HG03064 (cell line): ENCODE data around the gene ENTPD7.

Source experiments
- ATAC-seq: cut with Tn5 transposase; IDR thresholded peaks from one replicate; pipeline ENCODE4 v1.9.1; 2021; ENCODE audit warnings: low read depth; ENCODE audit not compliant: unreplicated experiment

ENTPD7 gene

DNA sequence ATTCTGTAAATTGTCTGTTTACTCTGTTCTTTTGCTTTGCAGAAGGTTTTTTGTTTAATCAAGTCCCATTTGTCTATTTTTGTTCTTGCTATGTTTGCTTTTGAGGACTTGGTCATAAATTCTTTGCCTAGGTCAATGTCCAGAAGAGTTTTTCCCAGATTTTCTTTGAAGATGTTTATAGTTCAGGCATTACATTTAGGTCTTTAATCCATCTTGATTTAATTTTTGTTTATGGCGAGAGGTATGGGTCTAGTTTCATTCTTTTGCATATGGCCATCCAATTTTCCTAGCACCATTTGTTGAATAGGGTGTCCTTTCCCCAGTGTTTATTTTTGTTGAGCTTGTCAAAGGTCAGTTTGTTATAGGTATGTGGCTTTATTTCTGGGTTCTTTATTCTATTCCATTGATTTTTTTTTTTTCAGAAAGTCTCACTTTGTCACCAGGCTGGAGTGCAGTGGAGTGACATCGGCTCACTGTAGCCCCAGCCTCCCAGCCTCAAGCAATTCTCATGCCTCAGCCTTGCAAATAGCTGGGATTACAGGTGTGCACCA is 11.6 kb upstream of the ENTPD7 start:
- no peak for ATAC-seq

DNA sequence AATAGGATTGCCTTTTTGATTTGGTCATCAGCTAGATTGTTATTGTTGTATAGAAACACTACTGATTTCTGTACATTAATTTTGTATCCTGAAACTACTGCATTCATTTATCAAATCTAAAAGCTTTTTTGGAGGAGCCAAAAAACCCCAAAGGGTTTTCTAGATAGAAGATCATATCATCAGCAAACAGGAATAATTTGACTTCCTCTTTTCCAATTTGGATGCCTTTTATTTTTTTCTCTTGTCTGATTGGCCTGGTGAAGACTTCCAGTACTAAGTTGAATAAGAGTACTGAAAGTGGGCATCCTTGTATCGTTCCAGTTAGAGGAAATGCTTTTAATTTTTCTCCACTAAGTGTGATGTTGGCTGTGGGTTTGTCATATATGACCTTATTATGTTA is 10.6 kb upstream of the ENTPD7 start:
- no peak for ATAC-seq

DNA sequence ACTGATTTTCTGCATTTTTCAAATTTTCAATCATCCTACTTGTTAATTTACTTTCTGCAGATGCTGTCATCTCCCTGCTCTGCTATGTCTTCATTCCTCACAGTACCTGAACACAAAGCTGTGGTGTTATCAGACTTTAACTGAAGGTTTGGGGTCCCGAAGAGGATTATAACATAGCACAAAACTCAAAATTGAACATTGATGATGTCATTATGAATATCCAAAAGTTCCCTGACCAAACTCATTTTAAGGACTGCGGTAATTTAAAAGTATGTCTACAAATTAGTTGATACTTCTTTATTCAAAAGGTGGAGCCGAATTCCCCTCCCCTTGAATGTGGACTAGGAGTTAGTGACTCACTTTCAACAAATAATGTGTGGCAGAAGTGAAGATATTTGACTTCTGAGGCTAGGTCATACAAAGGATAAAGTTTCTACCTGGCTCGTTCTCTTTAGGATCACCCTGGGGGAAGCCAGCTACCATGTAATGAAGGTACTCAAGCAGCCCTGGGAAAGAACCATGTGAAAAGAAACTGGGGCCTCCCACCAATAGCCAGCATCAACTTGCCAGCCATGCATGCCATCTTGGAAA is 6.4 kb upstream of the ENTPD7 start:
- no peak for ATAC-seq

DNA sequence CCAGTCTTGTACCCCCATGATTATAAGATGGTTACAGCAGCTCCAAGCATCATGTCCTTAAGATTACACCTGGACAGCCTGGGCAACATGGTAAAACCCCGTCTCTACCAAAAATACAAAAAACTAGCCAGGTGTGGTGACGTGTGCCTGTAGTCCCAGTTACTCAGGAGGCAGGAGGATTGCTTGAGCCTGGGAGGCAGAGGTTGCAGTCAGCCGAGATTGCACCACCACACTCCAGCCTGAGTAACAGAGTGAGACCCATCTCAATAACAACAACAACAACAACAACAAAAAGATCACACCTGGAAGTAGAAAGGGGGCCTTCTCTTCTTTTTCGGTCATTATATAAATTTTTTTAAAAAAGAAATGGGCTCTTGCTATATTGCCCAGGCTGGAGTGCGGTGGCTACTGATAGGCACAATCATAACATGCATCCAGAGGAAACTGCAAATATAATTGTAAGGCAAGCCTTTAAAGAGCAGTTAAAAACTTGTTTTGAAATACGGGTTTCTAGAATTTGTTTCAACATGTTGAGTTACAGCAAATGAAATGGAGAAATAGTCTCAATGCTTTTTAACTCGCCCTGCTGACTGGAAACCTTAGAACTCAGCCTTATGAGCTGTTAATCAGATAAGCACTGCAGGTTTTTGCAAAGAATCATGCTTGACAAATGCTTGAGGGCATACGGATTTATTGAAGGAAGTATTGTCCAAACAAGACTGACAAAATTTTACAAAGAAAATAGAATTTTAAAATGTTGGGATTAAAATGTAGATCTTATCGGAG is 4.7 kb upstream of the ENTPD7 start:
- no peak for ATAC-seq

DNA sequence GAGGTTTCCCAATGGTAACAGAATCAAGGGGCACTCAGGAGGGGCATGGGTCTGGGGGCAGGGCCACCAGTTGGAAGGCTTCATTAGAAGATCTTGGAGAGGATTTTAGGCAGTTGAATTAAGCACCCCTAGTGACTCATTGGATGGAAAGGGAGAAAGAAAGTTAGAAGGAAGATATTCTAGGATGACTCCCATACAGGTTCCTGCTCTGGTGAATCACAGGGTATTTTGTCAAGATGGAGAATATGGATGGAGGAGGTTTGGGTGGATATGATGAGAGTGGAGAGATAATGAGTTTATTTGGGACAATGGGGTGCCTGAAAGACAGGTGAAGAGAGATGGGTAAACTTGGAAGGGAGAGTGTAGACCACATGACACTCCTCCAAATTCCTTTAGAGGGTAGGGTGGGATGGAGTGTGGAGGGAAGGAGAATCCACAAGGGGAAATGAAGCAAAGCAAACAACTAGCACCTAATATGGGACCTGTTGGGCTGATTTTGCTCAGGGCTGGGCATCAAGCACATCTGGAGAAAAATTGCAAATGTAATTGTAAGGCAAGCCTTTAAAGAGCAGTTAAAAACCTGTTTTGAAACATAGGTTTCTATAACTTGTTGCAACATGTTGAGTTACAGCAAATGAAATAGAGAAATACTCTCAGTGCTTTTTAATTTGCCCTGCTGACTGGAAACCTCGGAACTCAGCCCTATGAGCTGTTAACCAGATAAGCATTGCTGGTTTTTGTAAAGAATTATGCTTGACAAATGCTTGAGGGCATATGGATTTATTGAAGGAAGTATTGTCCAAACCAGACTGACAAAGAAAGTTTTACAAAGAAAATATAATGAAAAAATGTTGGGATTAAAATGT is 2.9 kb upstream of the ENTPD7 start:
- ATAC-seq = no peak

DNA sequence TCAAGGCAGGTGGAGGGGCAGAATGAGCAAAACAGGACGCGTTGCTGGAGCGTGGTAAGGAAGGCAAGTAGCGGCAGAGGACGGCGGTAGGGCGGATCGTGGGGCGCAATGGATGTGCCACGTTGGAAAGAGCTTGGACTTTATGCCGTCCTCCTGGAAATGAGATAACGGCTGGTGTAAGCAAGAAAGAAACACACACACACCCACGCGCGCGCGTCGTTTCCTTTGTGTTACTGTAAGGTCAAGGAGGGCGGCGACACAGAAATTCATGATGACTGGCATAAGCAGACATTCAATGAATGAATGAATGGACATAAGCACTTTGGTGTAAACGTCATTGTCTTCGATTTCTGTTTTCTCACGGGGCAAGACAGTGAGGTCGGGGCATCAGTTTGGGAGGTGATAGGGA is 683 bp upstream of the ENTPD7 start:
- ATAC-seq = no peak

DNA sequence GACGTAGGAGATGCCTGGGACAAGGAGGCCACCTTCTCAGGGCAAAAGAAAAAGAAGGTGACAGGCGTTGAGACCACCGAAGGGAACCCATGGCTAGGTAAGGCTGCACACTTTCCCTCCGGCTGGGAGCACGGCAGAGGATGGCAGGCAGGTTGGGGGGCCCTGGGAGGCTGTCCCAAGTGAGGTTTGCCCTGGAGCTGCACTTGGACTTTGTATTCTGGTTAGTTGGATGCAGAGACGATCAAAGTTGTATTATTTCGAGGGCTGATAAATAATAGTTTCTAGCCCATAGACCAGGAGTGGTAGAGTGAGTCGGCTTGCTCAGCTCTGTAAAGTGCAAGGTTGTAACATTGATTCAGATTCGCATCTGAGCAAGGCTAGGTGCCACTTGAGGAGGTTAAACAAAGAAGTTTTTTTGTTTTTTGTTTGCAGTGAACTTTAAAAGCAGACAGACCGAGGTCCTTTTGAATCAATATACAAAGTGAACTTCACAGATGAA is 608 bp downstream of the ENTPD7 start:
- no peak for ATAC-seq

DNA sequence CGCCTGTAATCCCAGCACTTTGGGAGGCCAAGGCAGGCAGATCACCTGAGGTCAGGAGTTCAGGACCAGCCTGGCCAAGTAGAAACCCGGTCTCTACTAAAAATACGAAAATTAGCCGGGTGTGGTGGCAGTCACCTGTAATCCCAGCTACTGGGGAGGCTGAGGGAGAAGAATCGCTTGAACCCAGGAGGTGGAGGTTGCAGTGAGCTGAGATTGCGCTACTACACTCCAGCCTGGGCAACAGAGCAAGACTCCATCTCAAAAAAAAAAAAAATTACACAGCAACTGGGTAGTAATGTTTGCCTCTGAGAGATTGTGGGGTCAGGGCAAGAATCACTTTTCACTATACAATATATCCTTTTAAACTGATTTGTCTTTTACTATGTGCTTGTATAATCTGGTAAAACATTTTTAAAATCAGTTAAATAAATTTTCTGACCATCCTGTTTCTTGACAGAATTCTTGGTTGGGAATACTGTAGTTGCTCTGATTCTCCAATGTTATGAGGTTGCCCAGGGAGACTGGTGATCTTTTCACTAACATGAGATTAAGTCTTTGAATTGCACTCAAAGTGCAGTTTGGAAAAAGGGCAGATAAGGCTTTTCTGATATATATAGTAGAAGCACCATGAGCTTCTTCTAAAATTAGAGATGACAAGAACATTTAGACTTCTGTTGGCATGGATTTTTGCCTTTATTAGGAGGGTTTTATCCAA is 1.5 kb downstream of the ENTPD7 start:
- no peak for ATAC-seq

DNA sequence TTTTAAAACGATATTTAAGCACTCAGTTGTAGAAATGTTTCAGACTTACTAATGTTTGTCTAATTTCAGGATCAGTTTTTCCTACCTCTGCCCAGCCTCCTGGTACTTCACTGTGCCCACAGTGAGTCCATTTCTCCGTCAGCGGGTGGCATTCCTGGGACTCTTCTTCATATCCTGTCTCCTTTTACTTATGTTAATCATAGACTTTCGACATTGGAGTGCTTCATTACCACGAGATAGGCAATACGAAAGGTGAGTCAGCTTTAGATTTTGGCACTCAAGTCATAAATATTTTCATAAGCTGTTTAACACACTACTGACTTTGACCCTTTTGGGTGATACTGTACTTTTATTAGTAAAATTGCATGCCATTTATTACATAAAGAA is 2.1 kb downstream of the ENTPD7 start:
- no peak for ATAC-seq

DNA sequence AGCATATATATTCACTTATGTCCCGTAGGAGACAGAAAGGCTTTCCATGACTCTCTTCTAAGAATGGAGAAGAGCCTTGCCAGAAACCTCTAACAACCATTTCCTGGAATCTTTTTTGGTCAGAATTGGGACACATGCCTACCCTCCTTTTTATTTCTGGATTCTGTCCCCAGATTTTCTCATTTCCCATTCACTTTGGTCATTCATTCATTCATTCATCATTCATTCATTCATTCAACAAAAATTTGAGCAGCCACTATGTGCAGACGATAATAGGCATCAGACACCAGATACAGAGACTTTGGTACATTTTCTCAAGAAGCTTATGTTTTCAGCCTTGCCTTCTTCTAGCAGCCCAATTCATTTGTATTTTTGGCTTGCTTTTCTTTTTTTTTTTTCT is 6.0 kb downstream of the ENTPD7 start:
- no peak for ATAC-seq

DNA sequence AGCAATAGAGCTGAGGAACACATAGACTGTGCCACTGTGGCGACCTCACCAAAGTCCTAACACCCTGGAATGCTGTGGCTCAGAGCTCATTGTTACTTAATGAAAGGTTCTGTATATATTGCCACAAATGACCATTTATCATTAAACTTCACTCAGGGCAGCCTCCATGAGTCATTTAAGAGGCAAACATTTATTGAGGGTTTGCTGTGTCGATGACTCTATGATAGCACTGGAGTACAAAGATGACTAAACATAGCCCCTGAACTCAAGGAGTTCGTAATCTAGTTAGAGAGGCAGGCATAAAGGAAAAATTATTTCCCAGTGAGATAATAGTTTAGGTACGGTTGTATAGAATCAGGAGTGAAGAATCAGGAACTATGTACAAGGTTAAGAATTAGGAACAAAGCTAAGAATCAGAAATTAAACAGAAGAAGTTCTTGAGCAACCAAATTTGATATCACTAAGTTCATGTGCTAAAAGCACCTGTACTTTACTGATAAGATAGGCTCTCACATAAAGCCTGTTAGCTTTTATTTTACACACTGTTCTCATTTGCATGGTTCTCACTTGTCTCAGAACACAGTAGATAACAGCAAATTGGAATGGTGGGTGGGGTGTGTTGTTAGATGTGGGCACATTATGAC is 7.9 kb downstream of the ENTPD7 start:
- ATAC-seq = no peak

DNA sequence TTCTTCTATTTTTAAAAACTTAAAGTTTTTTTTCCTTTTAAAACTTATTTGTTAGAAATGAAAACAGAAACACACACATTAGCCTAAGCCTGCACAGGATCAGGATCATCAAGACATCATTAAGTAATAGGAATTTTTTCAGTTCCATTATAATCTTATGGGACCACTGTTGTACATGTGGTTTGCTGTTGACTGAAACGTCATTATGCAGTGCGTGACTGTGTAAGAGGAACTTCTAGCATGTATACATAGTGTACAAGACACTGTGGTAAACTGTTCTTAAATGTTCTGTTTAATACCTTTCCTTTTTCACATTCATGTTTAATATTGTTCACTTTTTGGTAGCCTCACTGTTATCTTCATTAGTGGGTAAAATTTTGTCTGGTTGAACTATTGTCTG is 12.1 kb downstream of the ENTPD7 start:
- no peak for ATAC-seq

DNA sequence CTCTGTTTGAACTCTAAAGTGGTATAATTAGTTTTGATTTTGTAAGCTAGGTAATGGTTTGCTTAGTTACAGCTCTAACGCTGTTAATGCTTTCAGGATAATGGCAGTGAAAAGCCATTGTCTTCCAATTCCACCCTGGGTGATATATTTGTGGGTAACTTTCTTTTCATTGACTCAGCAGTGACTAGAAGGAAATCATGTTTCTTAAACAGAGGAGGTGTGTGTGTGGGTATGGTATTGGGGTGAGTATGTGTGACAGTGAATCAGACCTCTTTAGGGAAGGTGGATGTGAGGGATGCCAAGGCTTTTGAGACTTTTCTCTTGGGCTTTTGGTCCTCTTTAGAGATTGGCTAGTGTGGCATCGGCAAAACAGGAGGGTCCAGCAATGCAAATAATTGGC is 13.6 kb downstream of the ENTPD7 start:
- no peak for ATAC-seq

DNA sequence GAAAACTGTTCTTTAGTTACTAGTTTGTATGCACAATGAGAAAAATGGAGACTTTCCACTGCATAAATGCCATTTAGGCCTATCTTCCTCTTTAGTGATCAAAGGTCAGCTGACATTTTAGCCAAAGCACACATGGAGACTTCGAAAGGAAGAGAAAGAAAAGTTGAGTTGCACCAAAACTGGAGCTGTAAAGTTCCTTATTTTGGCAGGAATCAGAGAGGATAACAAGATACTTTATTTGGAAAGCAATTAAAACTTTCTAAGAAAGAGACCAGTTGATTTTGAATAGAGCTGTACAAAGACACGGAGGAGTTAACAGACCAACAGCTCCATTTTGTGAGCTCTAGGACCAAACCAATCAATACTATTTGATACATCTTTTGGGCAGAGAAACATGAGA is 14.2 kb downstream of the ENTPD7 start:
- no peak for ATAC-seq

DNA sequence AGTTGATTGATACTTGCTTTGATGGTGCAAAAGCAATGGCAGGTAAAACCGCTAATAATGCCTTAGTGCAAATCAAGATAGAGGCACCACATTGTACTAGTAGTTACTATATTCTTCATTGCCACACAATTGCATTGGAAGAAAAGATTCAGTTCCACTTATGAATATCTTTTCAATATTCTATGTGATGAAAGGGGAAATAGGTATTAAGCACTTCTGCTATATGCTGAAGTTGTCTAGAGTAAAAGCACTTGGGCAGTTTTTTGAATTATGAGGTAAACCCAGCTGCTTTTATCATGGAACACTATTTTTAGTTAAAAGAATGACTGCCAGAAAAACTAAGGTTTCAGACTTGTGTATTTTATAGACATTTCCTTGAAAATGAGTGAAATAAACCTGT is 15.5 kb downstream of the ENTPD7 start:
- no peak for ATAC-seq

DNA sequence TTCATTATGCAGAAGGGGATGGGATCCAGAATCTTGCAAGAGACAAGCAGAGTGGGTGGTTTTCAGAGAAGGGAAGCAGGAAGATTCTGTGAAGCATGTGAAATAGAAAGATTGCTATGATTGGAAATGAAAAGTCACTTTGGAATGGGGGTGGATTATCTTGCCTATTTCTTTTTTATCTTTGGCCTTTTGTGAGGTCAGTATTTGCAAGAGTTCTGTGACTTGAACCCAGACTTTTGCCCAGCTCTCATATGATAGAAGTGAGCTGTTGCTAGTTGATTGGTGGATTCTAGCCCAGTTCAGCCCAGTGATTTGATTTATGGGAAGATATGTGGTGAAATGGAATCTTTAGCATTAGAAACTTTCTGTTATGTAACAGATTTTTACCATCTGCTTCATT is 17.1 kb downstream of the ENTPD7 start:
- ATAC-seq = no peak

DNA sequence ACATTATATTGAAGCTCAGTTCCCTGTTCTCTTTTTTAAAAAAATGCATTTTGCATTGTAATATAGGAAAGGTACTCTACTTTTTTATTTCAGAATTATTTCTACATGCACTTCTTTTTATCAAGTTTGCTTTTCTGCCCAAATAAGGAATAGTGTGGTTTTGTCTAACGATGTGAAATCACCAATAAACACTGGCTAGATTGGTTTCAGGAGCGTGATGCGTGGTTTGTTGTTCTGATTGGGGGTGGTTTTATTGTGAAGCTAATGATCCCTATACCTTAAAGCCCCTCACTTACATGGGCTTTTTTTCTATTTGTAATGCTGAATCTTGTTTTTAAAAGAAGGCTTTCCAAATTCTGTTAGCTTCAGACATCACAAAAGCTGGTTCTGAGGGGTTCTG is 17.6 kb downstream of the ENTPD7 start:
- ATAC-seq = no peak

DNA sequence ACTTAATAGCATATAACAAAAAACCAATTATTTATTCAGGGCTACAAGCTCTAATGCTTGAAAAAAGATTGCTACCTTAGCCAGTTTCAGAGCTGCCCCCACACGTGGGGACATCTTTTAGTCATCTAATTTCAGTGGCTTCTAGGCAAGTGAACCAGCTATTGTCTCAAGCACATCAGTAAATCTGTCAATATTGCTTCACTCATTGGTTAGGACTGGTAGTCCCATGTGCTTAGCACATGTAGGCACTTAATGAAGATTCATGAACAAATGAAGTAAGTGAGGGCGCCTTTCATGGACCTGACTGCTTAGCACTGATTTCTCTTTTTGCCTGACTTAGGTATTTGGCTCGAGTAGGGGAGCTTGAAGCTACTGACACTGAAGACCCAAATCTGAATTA is 19.6 kb downstream of the ENTPD7 start:
- ATAC-seq = no peak

DNA sequence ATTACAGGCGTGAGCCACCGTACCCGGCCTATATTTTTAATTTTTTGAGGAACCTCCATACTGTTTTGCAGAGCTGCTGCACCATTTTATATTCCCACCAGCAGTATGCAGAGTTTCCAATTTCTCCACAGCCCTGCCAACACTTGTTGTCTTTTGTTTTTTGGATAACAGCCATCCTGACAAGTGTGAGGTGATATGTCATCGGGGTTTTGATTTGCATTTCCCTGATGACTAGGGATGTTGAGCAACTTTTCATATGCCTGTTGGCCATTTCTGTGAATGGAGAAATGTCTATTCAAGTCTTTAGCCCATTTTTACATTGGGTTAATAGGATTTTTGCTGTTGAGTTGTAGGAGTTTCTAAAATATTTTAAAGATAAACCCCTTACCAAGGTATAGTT is 22.2 kb downstream of the ENTPD7 start:
- ATAC-seq = no peak

DNA sequence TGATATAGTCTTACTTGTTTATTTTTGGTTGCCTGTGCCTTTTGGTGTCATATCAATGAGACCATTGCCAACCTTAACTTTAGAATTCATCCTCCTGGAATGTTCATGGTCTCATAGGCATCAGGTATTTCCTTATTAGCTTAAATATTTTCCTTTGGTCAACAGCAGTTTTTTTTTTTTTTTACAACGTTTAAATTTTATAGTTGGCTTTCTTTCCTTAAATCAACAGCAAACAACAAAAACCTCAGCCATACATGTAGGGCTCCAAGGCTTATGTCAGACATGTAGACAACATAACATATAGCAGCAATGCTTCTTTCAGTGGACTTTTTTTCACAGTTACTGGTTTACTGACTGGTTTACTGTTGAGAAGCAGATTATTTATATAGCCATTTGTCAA is 22.7 kb downstream of the ENTPD7 start:
- no peak for ATAC-seq
